Activated T-helper 17 cell treated with anti-CD3 and anti-CD28 coated beads, Interleukin-2, amount 50 U/mL, for 72 hours (primary cell): ENCODE measurements around the gene ACTL8. TPM values are rescaled to one million over a fixed set of nuclear protein-coding genes. Genes with fewer than 3 reads are reported as not detected.
"Not testable (repeated sequence)": the region's sequence is repeated elsewhere in the genome, so short reads cannot be mapped to it uniquely, and the experiment has no call there.

ENCODE experiments used
- ATAC-seq: fragments of 150-1000 bp; cut with Tn5 transposase; replicated peaks from 2 replicates; pipeline ENCODE4 v1.10.0; 2021; ENCODE audit warnings: mild to moderate bottlenecking, moderate library complexity
- H3K27ac Mint-ChIP-seq: one replicate; pipeline ENCODE4 v1.8.0; 2022; ENCODE audit warnings: mixed read lengths
- H3K27me3 Mint-ChIP-seq: one replicate; pipeline ENCODE4 v1.8.0; 2022; ENCODE audit warnings: mixed read lengths
- H3K36me3 Mint-ChIP-seq: one replicate; pipeline ENCODE4 v1.8.0; 2022; ENCODE audit warnings: low read depth, mild to moderate bottlenecking, mixed read lengths
- H3K4me1 Mint-ChIP-seq: one replicate; pipeline ENCODE4 v1.8.0; 2022; ENCODE audit warnings: mixed read lengths
- H3K4me3 Mint-ChIP-seq: one replicate; pipeline ENCODE4 v1.8.0; 2022; ENCODE audit warnings: mild to moderate bottlenecking, mixed read lengths
- H3K9me3 Mint-ChIP-seq: one replicate; pipeline ENCODE4 v1.8.0; 2022; ENCODE audit warnings: mixed read lengths
- total RNA-seq, 2 donors: library from RNA; stranded (reverse); gene quantifications; one replicate each; pipeline ENCODE4 v1.2.3, GENCODE V29; 2022

The ACTL8 gene
- total RNA-seq, 2 donors from 2014 or later, result 0.28 TPM; not detected in 1

GRCh38 chr1:17744666-17745478 lies 10.3 kb upstream of the ACTL8 start:
- no peaks in the 10 kb centered on the region for H3K9me3 Mint-ChIP-seq
- peaks cover 15% of the 10 kb centered on the region for H3K27me3 Mint-ChIP-seq
- ATAC-seq, result no peak
- H3K36me3 Mint-ChIP-seq, result no peaks in the 10 kb centered on the region
- no peak overlapping the region for H3K27ac Mint-ChIP-seq
- H3K4me1 Mint-ChIP-seq, result no peaks in the 10 kb centered on the region
- H3K4me3 Mint-ChIP-seq, result no peak overlapping the region

GRCh38 chr1:17745479-17745955 lies 9.6 kb upstream of the ACTL8 start:
- Mint-ChIP-seq H3K36me3 (no peaks in the 10 kb centered on the region), H3K27ac (no peak overlapping the region), H3K4me3 (no peak overlapping the region), H3K9me3 (no peaks in the 10 kb centered on the region), H3K27me3 (peaks cover 13% of the 10 kb centered on the region), H3K4me1 (no peaks in the 10 kb centered on the region)
- no peak for ATAC-seq

GRCh38 chr1:17746281-17746680 lies 8.9 kb upstream of the ACTL8 start:
- not testable (repeated sequence) for H3K27me3 Mint-ChIP-seq, H3K9me3 Mint-ChIP-seq, H3K36me3 Mint-ChIP-seq, H3K27ac Mint-ChIP-seq, H3K4me3 Mint-ChIP-seq, ATAC-seq, H3K4me1 Mint-ChIP-seq

- no peaks in the 10 kb centered on the region for H3K4me1 Mint-ChIP-seq
- H3K4me3 Mint-ChIP-seq, result no peak overlapping the region
- peaks cover 8% of the 10 kb centered on the region for H3K27me3 Mint-ChIP-seq
- no peaks in the 10 kb centered on the region for H3K9me3 Mint-ChIP-seq
- ATAC-seq, result no peak
- H3K36me3 Mint-ChIP-seq, result no peaks in the 10 kb centered on the region
- no peak overlapping the region for H3K27ac Mint-ChIP-seq
Measured at GRCh38 chr1:17746920-17747319, 8.2 kb upstream of the ACTL8 start.

GRCh38 chr1:17750333-17750732 lies 4.8 kb upstream of the ACTL8 start:
- Mint-ChIP-seq H3K36me3 (no peaks in the 10 kb centered on the region), H3K4me1 (no peaks in the 10 kb centered on the region), H3K27ac (no peak overlapping the region), H3K27me3 (peaks cover 8% of the 10 kb centered on the region), H3K9me3 (peaks cover 13% of the 10 kb centered on the region), H3K4me3 (no peak overlapping the region)
- no peak for ATAC-seq

GRCh38 chr1:17752356-17752755 lies 2.8 kb upstream of the ACTL8 start:
- ATAC-seq, result no peak
- peaks cover 8% of the 10 kb centered on the region for H3K27me3 Mint-ChIP-seq
- no peak overlapping the region for H3K4me3 Mint-ChIP-seq
- no peaks in the 10 kb centered on the region for H3K4me1 Mint-ChIP-seq
- H3K27ac Mint-ChIP-seq, result no peak overlapping the region
- H3K9me3 Mint-ChIP-seq, result peaks cover 20% of the 10 kb centered on the region
- no peaks in the 10 kb centered on the region for H3K36me3 Mint-ChIP-seq

- Mint-ChIP-seq H3K36me3 (no peaks in the 10 kb centered on the region), H3K27me3 (peaks cover 4% of the 10 kb centered on the region), H3K4me1 (no peaks in the 10 kb centered on the region), H3K4me3 (no peak overlapping the region), H3K9me3 (peaks cover 45% of the 10 kb centered on the region), H3K27ac (no peak overlapping the region)
- ATAC-seq, result no peak
Measured at GRCh38 chr1:17757426-17757825, 2.3 kb downstream of the ACTL8 start.

GRCh38 chr1:17759114-17759513 lies 4.0 kb downstream of the ACTL8 start:
- H3K9me3 Mint-ChIP-seq, result peaks cover 38% of the 10 kb centered on the region
- H3K4me3 Mint-ChIP-seq, result no peak overlapping the region
- no peak overlapping the region for H3K27ac Mint-ChIP-seq
- H3K4me1 Mint-ChIP-seq, result no peaks in the 10 kb centered on the region
- no peaks in the 10 kb centered on the region for H3K27me3 Mint-ChIP-seq
- no peak for ATAC-seq
- H3K36me3 Mint-ChIP-seq, result no peaks in the 10 kb centered on the region

GRCh38 chr1:17762313-17762712 lies 7.2 kb downstream of the ACTL8 start:
- H3K4me1 Mint-ChIP-seq, result no peaks in the 10 kb centered on the region
- peaks cover 16% of the 10 kb centered on the region for H3K27me3 Mint-ChIP-seq

GRCh38 chr1:17763417-17763816 lies 8.3 kb downstream of the ACTL8 start:
- no peak overlapping the region for H3K4me3 Mint-ChIP-seq
- no peaks in the 10 kb centered on the region for H3K36me3 Mint-ChIP-seq
- H3K4me1 Mint-ChIP-seq, result no peaks in the 10 kb centered on the region
- H3K27me3 Mint-ChIP-seq, result peaks cover 16% of the 10 kb centered on the region
- ATAC-seq, result no peak
- no peak overlapping the region for H3K27ac Mint-ChIP-seq
- peaks cover 17% of the 10 kb centered on the region for H3K9me3 Mint-ChIP-seq

More at GRCh38 chr1:17762313-17762712, 7.2 kb downstream of the ACTL8 start:
- Mint-ChIP-seq H3K36me3 (no peaks in the 10 kb centered on the region), H3K4me3 (no peak overlapping the region), H3K9me3 (peaks cover 25% of the 10 kb centered on the region), H3K27ac (no peak overlapping the region)
- ATAC-seq, result no peak

GRCh38 chr1:17763995-17764394 lies 8.9 kb downstream of the ACTL8 start:
- Mint-ChIP-seq H3K4me1 (no peaks in the 10 kb centered on the region), H3K27me3 (peaks cover 16% of the 10 kb centered on the region), H3K4me3 (no peak overlapping the region), H3K36me3 (no peaks in the 10 kb centered on the region), H3K9me3 (peaks cover 12% of the 10 kb centered on the region), H3K27ac (no peak overlapping the region)
- no peak for ATAC-seq

GRCh38 chr1:17764591-17764990 lies 9.5 kb downstream of the ACTL8 start:
- H3K4me1 Mint-ChIP-seq, result no peaks in the 10 kb centered on the region
- peaks cover 10% of the 10 kb centered on the region for H3K9me3 Mint-ChIP-seq
- H3K27ac Mint-ChIP-seq, result no peak overlapping the region
- peaks cover 16% of the 10 kb centered on the region for H3K27me3 Mint-ChIP-seq
- no peak for ATAC-seq
- H3K4me3 Mint-ChIP-seq, result no peak overlapping the region
- no peaks in the 10 kb centered on the region for H3K36me3 Mint-ChIP-seq

- Mint-ChIP-seq H3K9me3 (peaks cover 2% of the 10 kb centered on the region), H3K4me1 (no peaks in the 10 kb centered on the region), H3K36me3 (no peaks in the 10 kb centered on the region), H3K27ac (no peak overlapping the region), H3K27me3 (peaks cover 16% of the 10 kb centered on the region), H3K4me3 (no peak overlapping the region)
- no peak for ATAC-seq
Measured at GRCh38 chr1:17765444-17766411, 10.6 kb downstream of the ACTL8 start.

- no peak for ATAC-seq
- Mint-ChIP-seq H3K9me3 (no peaks in the 10 kb centered on the region), H3K27ac (no peak overlapping the region), H3K36me3 (no peaks in the 10 kb centered on the region), H3K4me3 (no peak overlapping the region), H3K27me3 (peaks cover 16% of the 10 kb centered on the region), H3K4me1 (no peaks in the 10 kb centered on the region)
Measured at GRCh38 chr1:17768651-17769241, 13.6 kb downstream of the ACTL8 start.
